ENCODE measurements around the gene COL1A2. TPM values are rescaled to one million over a fixed set of nuclear protein-coding genes. Genes with fewer than 3 reads are reported as not detected.
A peak's percentile ranks its signal among the peaks of the same experiment; 100 is the strongest.

Gene COL1A2
- total RNA-seq, 1 donor from 2014 or later: 169 TPM

DNA sequence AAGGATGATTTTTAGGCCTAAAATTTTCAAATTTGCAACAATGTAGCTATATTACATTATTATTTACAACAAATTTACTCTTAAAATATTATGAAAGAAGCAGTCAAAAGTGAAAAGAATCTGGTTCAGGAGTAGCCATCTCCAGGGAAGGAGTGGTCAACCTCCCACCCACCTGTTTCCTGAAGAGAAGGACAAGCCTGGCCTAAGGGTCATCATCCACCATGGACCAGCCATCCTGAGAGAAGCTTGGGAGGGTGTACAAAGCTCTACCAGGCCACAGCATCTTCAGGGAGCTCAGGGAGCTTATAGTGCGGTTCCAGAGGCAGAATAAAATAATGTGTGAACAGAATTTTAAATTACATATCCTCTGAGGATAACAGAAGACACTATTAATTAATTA lies 38.1 kb downstream of the COL1A2 start:
- no peak for DNase-seq (ENCODE audit: low spot score)
- TF ChIP-seq, protein P1, sequence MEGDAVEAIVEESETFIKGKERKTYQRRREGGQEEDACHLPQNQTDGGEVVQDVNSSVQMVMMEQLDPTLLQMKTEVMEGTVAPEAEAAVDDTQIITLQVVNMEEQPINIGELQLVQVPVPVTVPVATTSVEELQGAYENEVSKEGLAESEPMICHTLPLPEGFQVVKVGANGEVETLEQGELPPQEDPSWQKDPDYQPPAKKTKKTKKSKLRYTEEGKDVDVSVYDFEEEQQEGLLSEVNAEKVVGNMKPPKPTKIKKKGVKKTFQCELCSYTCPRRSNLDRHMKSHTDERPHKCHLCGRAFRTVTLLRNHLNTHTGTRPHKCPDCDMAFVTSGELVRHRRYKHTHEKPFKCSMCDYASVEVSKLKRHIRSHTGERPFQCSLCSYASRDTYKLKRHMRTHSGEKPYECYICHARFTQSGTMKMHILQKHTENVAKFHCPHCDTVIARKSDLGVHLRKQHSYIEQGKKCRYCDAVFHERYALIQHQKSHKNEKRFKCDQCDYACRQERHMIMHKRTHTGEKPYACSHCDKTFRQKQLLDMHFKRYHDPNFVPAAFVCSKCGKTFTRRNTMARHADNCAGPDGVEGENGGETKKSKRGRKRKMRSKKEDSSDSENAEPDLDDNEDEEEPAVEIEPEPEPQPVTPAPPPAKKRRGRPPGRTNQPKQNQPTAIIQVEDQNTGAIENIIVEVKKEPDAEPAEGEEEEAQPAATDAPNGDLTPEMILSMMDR (IDR thresholded peaks at IDR 0.05; ENCODE audit: unreplicated experiment): no peak
- Mint-ChIP-seq H3K27ac (ENCODE audit: unreplicated experiment) (no peak overlapping the region), H3K27me3 (ENCODE audit: unreplicated experiment) (no peaks in the 10 kb centered on the region), H3K9me3 (ENCODE audit: unreplicated experiment) (no peaks in the 10 kb centered on the region), H3K4me3 (ENCODE audit: unreplicated experiment) (no peak overlapping the region), H3K4me1 (ENCODE audit: unreplicated experiment) (peaks cover 4% of the 10 kb centered on the region), H3K36me3 (ENCODE audit: low read depth, unreplicated experiment) (peaks cover 5% of the 10 kb centered on the region)

DNA sequence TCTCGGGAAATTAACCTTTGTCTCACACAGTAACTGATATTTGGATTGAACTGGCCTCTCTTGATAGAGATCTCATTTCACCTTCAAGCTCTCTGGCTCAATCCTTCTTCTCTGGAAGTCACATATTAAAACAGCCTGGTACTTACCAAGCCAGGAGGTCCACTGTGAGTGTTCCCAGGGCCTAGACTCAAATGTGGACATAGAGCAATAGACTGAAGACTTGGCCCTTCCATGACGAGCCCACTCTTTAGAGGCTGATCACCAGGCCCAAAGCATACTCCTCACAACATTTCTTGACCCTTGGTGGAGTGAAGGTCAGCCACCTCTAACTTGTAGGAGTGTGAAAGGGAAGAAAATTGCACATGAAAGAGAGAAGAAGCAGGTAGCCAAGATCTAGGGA lies 38.5 kb downstream of the COL1A2 start:
- Mint-ChIP-seq H3K27me3 (ENCODE audit: unreplicated experiment) (no peaks in the 10 kb centered on the region), H3K9me3 (ENCODE audit: unreplicated experiment) (no peaks in the 10 kb centered on the region), H3K4me1 (ENCODE audit: unreplicated experiment) (peaks cover 4% of the 10 kb centered on the region), H3K36me3 (ENCODE audit: low read depth, unreplicated experiment) (peaks cover 5% of the 10 kb centered on the region), H3K4me3 (ENCODE audit: unreplicated experiment) (no peak overlapping the region), H3K27ac (ENCODE audit: unreplicated experiment) (no peak overlapping the region)
- TF ChIP-seq, protein P1 (IDR thresholded peaks at IDR 0.05; ENCODE audit: unreplicated experiment): no peak
- DNase-seq (ENCODE audit: low spot score): no peak

DNA sequence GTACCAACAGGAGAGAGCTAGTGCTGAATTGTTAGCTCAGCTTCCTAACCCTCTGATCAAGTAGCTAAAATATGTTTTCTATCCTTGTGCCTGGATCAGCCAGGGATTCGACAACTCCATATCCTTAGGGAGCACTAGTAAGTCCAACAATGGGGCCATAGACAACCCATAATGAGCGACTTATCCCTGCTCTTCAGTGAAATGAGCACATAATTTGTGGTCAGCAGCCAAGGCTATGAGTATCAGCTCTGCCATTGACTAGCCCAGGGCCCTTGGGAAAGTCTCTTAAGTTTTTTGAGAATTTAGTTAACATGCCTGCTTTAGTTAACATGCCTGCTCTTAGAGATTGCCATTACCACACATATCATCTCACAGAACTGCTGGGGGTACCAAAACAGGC lies 39.3 kb downstream of the COL1A2 start:
- Mint-ChIP-seq H3K4me1 (ENCODE audit: unreplicated experiment) (peaks cover 4% of the 10 kb centered on the region), H3K27ac (ENCODE audit: unreplicated experiment) (no peak overlapping the region), H3K4me3 (ENCODE audit: unreplicated experiment) (no peak overlapping the region), H3K9me3 (ENCODE audit: unreplicated experiment) (no peaks in the 10 kb centered on the region), H3K27me3 (ENCODE audit: unreplicated experiment) (no peaks in the 10 kb centered on the region), H3K36me3 (ENCODE audit: low read depth, unreplicated experiment) (peaks cover 2% of the 10 kb centered on the region)
- TF ChIP-seq, protein P1 (IDR thresholded peaks at IDR 0.05; ENCODE audit: unreplicated experiment): no peak
- no peak for DNase-seq (ENCODE audit: low spot score)

DNA sequence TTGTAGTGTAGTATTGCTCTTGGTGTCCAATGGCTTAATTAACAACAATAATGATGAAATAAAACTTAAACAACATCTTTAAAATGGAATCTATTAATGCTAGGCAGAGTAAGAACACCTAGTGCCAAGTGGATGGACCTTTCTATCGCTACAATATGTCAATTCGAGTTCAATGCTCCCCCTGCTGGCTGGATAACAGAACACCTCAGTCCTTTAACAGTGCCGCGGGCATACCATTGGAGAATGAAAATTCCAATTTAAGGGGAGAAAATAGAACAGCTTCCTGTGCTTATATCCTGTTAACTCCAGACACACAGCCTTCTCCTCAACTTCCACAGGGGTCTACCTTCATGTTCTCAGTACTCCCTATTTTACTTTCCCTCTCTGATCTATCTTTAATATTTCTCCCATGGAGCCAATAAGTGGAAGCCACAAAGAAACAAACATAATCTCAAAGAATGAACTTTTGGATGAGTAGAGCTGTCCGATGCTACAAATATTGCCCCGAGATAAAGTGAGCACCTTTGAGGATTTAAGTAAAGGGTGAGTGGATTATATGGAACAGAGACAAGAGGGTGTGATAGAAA lies 41.4 kb downstream of the COL1A2 start:
- Mint-ChIP-seq H3K4me3 (ENCODE audit: unreplicated experiment) (no peak overlapping the region), H3K9me3 (ENCODE audit: unreplicated experiment) (no peaks in the 10 kb centered on the region), H3K27me3 (ENCODE audit: unreplicated experiment) (no peaks in the 10 kb centered on the region), H3K4me1 (ENCODE audit: unreplicated experiment) (peaks cover 12% of the 10 kb centered on the region), H3K27ac (ENCODE audit: unreplicated experiment) (no peak overlapping the region), H3K36me3 (ENCODE audit: low read depth, unreplicated experiment) (no peaks in the 10 kb centered on the region)
- DNase-seq (ENCODE audit: low spot score): peak; percentile 74
- TF ChIP-seq, protein P1 (IDR thresholded peaks at IDR 0.05; ENCODE audit: unreplicated experiment): peak; percentile 88

DNA sequence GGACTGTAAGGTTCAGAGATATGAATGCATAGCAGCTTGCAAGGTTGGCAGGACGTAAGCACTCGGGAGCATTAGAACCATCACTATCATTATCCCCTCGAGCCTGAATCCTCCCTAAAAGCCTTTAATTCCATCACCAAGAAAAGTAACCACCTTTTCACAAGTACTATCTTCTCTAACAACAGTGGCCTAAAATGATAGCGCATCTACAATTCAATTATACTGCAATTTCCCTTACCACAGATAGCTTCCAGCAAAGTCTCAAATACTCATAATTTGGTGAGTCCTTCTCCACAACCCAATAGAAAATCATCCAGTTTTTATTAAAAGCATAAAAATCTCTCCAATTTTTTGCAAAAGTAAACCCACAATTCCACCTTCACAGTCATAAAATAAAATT lies 42.0 kb downstream of the COL1A2 start:
- H3K36me3 Mint-ChIP-seq (ENCODE audit: low read depth, unreplicated experiment): no peaks in the 10 kb centered on the region
- no peak overlapping the region for H3K4me3 Mint-ChIP-seq (ENCODE audit: unreplicated experiment)
- TF ChIP-seq, protein P1 (IDR thresholded peaks at IDR 0.05; ENCODE audit: unreplicated experiment): no peak
- H3K4me1 Mint-ChIP-seq (ENCODE audit: unreplicated experiment): peaks cover 12% of the 10 kb centered on the region
- H3K9me3 Mint-ChIP-seq (ENCODE audit: unreplicated experiment): no peaks in the 10 kb centered on the region
- DNase-seq (ENCODE audit: low spot score): no peak
- H3K27me3 Mint-ChIP-seq (ENCODE audit: unreplicated experiment): no peaks in the 10 kb centered on the region
- H3K27ac Mint-ChIP-seq (ENCODE audit: unreplicated experiment): no peak overlapping the region
